Adrenal gland (tissue), 5 donors: ENCODE results near the gene TEX30.

Experiments used
- CTCF ChIP-seq, 6 experiments: fragments of 450-650 bp in 4 of 6; fragments of 200-600 bp in 2 of 6; sonication (generic) in 1 of 6; IDR thresholded peaks; 1 replicate in 5 of 6; 2 replicates in 1 of 6; pipeline versions ENCODE4 v1.5.1 to v1.8.0; 2016 to 2021; ENCODE audit warnings: antibody characterized with exemption in 6 of 6, mild to moderate bottlenecking in 2 of 6, moderate library complexity in 1 of 6
- POLR2A ChIP-seq, 2 donors: fragments of 450-650 bp; IDR thresholded peaks; one replicate each; pipeline ENCODE4 v1.6.1; 2017; ENCODE audit warnings: antibody characterized with exemption in 2 of 2, mild to moderate bottlenecking in 2 of 2, moderate library complexity in 1 of 2
- donor health status: DM: no; HTN: no; CAD: no.

- TF ChIP-seq POLR2A (IDR thresholded peaks at IDR 0.05) (no peak), CTCF (IDR thresholded peaks at IDR 0.05) (no peak)
These were observed 31.5 kb downstream of the TEX30 start for GRCh38 chr13:102742101-102742500.
